ENCODE results near the gene MYL2. TPM values are rescaled to one million over a fixed set of nuclear protein-coding genes. Genes with fewer than 3 reads are reported as not detected.

The MYL2 gene
- total and polyA plus RNA-seq, 2 donors (not counting 1 experiment from before 2014, with no cell fraction given) = 0.18 to 0.39 TPM

- no peak for ATAC-seq (ENCODE audit: low read depth)
- Histone ChIP-seq H4K20me1 (ENCODE audit: control insufficient read depth, insufficient read depth, low read length, poor library complexity, severe bottlenecking) (no peaks in the 10 kb centered on the region), H3K4me2 (replicated peaks; ENCODE audit: low read depth, low read length, poor library complexity, severe bottlenecking) (no peak overlapping the region), H2AFZ (ENCODE audit: insufficient read depth, low read depth, low read length, poor library complexity, severe bottlenecking) (no peak overlapping the region), H3K4me3 (ENCODE audit: control extremely low read depth in 1 of 5, extremely low read depth in 1 of 5, insufficient read depth in 1 of 5, low read depth in 2 of 5, low read length in 4 of 5) (no peak overlapping the region), H3K79me2 (ENCODE audit: control insufficient read depth, insufficient read depth, low read length) (no peaks in the 10 kb centered on the region), H3K27ac (ENCODE audit: low read length in 2 of 2) (no peak overlapping the region), H3K9ac (ENCODE audit: low read length) (no peak overlapping the region), H3K27me3 (replicated peaks in 1 of 4; ENCODE audit: control extremely low read depth in 1 of 4, control insufficient read depth in 3 of 4, insufficient read depth in 4 of 4, low read length in 3 of 4) (no peaks in the 10 kb centered on the region), H3K4me1 (ENCODE audit: control insufficient read depth in 2 of 2, insufficient read depth in 2 of 2, low read length in 2 of 2) (no peaks in the 10 kb centered on the region), H3K36me3 (replicated peaks in 1 of 2; ENCODE audit: control extremely low read depth in 1 of 2, control insufficient read depth in 1 of 2, extremely low read depth in 1 of 2, insufficient read depth in 2 of 2, low read length in 1 of 2) (no peaks in the 10 kb centered on the region), H3K9me3 (ENCODE audit: control extremely low read depth in 1 of 3, control insufficient read depth in 2 of 3, insufficient read depth in 1 of 3, low read length in 2 of 3) (no peaks in the 10 kb centered on the region)
- ChIA-PET POLR2A (no interaction called here), CTCF (interaction anchor here (0.6 kb wide), 2 partner anchors 484 to 611 kb away, joined by 3 to 4 read pairs; no protein-coding TSS in a partner anchor)
- WGBS (ENCODE audit: insufficient coverage) = 95% methylated on average over 6 of the region's 9 CpGs
- DNase-seq = no peak
- Mint-ChIP-seq H3K4me3 (no peak overlapping the region), H3K27ac (no peak overlapping the region), H3K27me3 (no peaks in the 10 kb centered on the region), H3K9me3 (ENCODE audit: insufficient read depth) (no peaks in the 10 kb centered on the region), H3K4me1 (peaks cover 8% of the 10 kb centered on the region)
- TF ChIP-seq CTCF (IDR thresholded peaks at IDR 0.05) (no peak), EZH2 (IDR thresholded peaks at IDR 0.05; ENCODE audit: borderline replicate concordance, insufficient read depth, low read depth, low read length, poor library complexity, severe bottlenecking) (no peak)
- intact Hi-C loops (cut with micrococcal nuclease) = no loop called here
These were observed 58.0 kb downstream of the MYL2 start for GRCh38 chr12:110862329-110862728.

- no peak overlapping the region for H3K4me2 ChIP-seq (replicated peaks; ENCODE audit: low read depth, low read length, poor library complexity, severe bottlenecking)
- ChIA-PET CTCF (interaction anchor here (0.6 kb wide), 1 partner anchor 483 kb away, joined by 4 read pairs; no protein-coding TSS in a partner anchor), POLR2A (no interaction called here)
- no peaks in the 10 kb centered on the region for H3K36me3 ChIP-seq (replicated peaks in 1 of 2; ENCODE audit: control extremely low read depth in 1 of 2, control insufficient read depth in 1 of 2, extremely low read depth in 1 of 2, insufficient read depth in 2 of 2, low read length in 1 of 2)
- no peaks in the 10 kb centered on the region for H3K9me3 ChIP-seq (ENCODE audit: control extremely low read depth in 1 of 3, control insufficient read depth in 2 of 3, insufficient read depth in 1 of 3, low read length in 2 of 3)
- H3K27me3 Mint-ChIP-seq = no peaks in the 10 kb centered on the region
- H2AFZ ChIP-seq (ENCODE audit: insufficient read depth, low read depth, low read length, poor library complexity, severe bottlenecking) = no peak overlapping the region
- no peak overlapping the region for H3K4me3 ChIP-seq (ENCODE audit: control extremely low read depth in 1 of 5, extremely low read depth in 1 of 5, insufficient read depth in 1 of 5, low read depth in 2 of 5, low read length in 4 of 5)
- H4K20me1 ChIP-seq (ENCODE audit: control insufficient read depth, insufficient read depth, low read length, poor library complexity, severe bottlenecking) = no peaks in the 10 kb centered on the region
- peaks cover 8% of the 10 kb centered on the region for H3K4me1 Mint-ChIP-seq
- H3K9me3 Mint-ChIP-seq (ENCODE audit: insufficient read depth) = no peaks in the 10 kb centered on the region
- intact Hi-C loops (cut with micrococcal nuclease) = no loop called here
- no peak overlapping the region for H3K27ac ChIP-seq (ENCODE audit: low read length in 2 of 2)
- H3K4me1 ChIP-seq (ENCODE audit: control insufficient read depth in 2 of 2, insufficient read depth in 2 of 2, low read length in 2 of 2) = no peaks in the 10 kb centered on the region
- no peak for TF ChIP-seq CTCF (IDR thresholded peaks at IDR 0.05)
- no peak for TF ChIP-seq EZH2 (IDR thresholded peaks at IDR 0.05; ENCODE audit: borderline replicate concordance, insufficient read depth, low read depth, low read length, poor library complexity, severe bottlenecking)
- no peak overlapping the region for H3K4me3 Mint-ChIP-seq
- no peaks in the 10 kb centered on the region for H3K27me3 ChIP-seq (replicated peaks in 1 of 4; ENCODE audit: control extremely low read depth in 1 of 4, control insufficient read depth in 3 of 4, insufficient read depth in 4 of 4, low read length in 3 of 4)
- no peaks in the 10 kb centered on the region for H3K79me2 ChIP-seq (ENCODE audit: control insufficient read depth, insufficient read depth, low read length)
- 87% methylated on average over 6 of the region's 7 CpGs for WGBS (ENCODE audit: insufficient coverage)
- H3K9ac ChIP-seq (ENCODE audit: low read length) = no peak overlapping the region
- H3K27ac Mint-ChIP-seq = no peak overlapping the region
- DNase-seq (no peak), ATAC-seq (ENCODE audit: low read depth) (no peak)
These were observed 58.6 kb downstream of the MYL2 start for GRCh38 chr12:110861729-110862128.

Other genes with a start within 250 kb of the MYL2 start
- 216 and 228 TPM in 2 replicates for gene HVCN1, start 231.5 kb downstream of the MYL2 start, total RNA-seq
- 422 and 658 TPM in 2 replicates for gene HVCN1, start 231.5 kb downstream of the MYL2 start, polyA plus RNA-seq
- gene PPP1CC, start 177.7 kb downstream of the MYL2 start, total RNA-seq = 146 and 150 TPM in 2 replicates
- 70.0 and 90.8 TPM in 2 replicates for gene PPP1CC, start 177.7 kb downstream of the MYL2 start, polyA plus RNA-seq
- gene CCDC63, start 73.6 kb downstream of the MYL2 start, total RNA-seq = not detected in 2 replicates
- gene CCDC63, start 73.6 kb downstream of the MYL2 start, polyA plus RNA-seq = not detected in 2 replicates
- not detected in 2 replicates for gene CUX2, start 113.6 kb upstream of the MYL2 start, total RNA-seq
- 0.03 TPM in 1 of 2 replicates, not detected in the other for gene CUX2, start 113.6 kb upstream of the MYL2 start, polyA plus RNA-seq

Measured in B cell (primary cell).